Mesodermal cell (in vitro differentiated cells): ENCODE results near the gene FNBP1.

Experiments
- H3K27ac ChIP-seq: 2 replicates; pipeline ENCODE4 v1.7.0; 2013; ENCODE audit warnings: mild to moderate bottlenecking, low read depth, low read length, moderate library complexity; ENCODE audit not compliant: severe bottlenecking
- H3K36me3 ChIP-seq: 2 replicates; pipeline ENCODE4 v1.7.1; 2013; ENCODE audit warnings: mild to moderate bottlenecking, low read length, moderate library complexity; ENCODE audit not compliant: control insufficient read depth, insufficient read depth
- H3K4me1 ChIP-seq: one replicate; pipeline ENCODE4 v1.7.1; 2013; ENCODE audit warnings: mild to moderate bottlenecking, low read length; ENCODE audit not compliant: insufficient read depth, control insufficient read depth, poor library complexity, severe bottlenecking
- H3K4me3 ChIP-seq: 2 replicates; pipeline ENCODE4 v1.7.0; 2013; ENCODE audit warnings: low read length, control low read depth, mild to moderate bottlenecking; ENCODE audit not compliant: insufficient read depth, poor library complexity, severe bottlenecking; ENCODE audit errors: extremely low read depth
- H3K9me3 ChIP-seq: 2 replicates; pipeline ENCODE4 v1.7.1; 2013; ENCODE audit warnings: mild to moderate bottlenecking, low read length, moderate library complexity; ENCODE audit not compliant: control insufficient read depth
- WGBS, 2 experiments: methylation state at CpG; one replicate each; pipeline ENCODE4 v1.1.5; 2013; ENCODE audit warnings: missing lambda C conversion rate in 2 of 2; ENCODE audit not compliant: insufficient coverage in 2 of 2; 5-methylcytosine and 5-hydroxymethylcytosine counted together

FNBP1 gene

DNA sequence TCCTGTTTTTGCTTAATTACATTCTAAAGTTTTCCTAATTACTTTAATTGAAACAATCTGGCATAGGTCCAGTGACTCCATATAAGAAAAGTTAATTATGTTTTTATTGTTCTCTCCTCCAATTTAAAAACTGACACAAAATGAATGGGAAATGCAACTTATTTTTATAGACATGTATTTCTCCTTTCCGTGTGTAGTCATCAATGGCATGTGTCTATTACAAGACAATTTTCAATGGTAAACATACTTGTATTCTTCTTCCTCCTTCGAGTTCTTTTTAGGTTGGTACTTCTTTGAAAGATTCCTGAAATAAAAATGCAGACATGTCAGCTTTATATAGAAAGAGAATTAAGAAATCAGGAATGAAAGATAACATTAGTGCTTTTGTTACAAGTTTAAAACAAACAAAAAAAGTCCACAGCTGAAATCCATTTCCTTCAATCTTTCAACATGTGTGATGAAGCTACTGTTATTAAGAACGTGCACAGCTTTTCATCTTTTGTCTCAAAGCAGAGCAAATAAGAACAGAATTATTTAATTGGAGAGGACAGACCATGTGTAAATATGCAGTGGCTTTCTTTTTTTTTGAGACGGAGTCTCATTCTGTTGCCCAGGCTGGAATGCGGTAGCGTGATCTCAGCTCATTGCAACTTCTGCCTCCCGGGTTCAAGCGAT lies 63.8 kb downstream of the FNBP1 start:
- H3K27ac ChIP-seq, result no peak overlapping the region
- peaks cover 54% of the 10 kb centered on the region for H3K36me3 ChIP-seq
- no peaks in the 10 kb centered on the region for H3K9me3 ChIP-seq
- 98 to 100% methylated on average over 5 to 6 of the region's 8 CpGs for WGBS, 2 experiments
- H3K4me3 ChIP-seq, result no peak overlapping the region
- H3K4me1 ChIP-seq, result no peaks in the 10 kb centered on the region

DNA sequence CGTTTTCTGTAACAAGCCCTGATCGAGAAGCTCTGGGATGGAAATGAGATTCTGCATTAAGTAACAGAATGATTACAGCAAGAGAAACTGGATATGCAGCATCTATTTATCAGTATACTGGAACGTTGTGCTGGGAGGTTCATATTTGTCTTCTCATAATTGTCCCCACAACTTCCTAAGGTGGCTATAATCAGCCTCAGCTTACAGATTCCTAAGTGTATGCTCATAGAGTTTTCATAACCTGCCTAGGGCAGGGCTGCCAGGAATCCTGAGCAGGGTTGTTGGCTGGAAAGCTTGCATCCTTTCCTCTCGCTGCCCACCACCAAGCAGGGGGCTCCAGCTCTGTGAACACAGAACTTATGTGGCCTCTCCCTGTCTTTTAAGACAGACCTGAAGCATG lies 70.2 kb downstream of the FNBP1 start:
- Histone ChIP-seq H3K4me3 (no peak overlapping the region), H3K36me3 (peaks cover 71% of the 10 kb centered on the region), H3K9me3 (no peaks in the 10 kb centered on the region), H3K27ac (no peak overlapping the region), H3K4me1 (peaks cover 10% of the 10 kb centered on the region)
- 86 to 89% methylated on average over 3 of the region's 4 CpGs for WGBS, 2 experiments

- no CpG with 5 or more reads among the region's 4 CpGs for WGBS, 2 experiments
- H3K9me3 ChIP-seq, result no peaks in the 10 kb centered on the region
- no peak overlapping the region for H3K4me3 ChIP-seq
- peak overlapping the region; percentile 68 for H3K27ac ChIP-seq
- peaks cover 53% of the 10 kb centered on the region for H3K36me3 ChIP-seq
- peaks cover 40% of the 10 kb centered on the region for H3K4me1 ChIP-seq
These were observed 74.1 kb downstream of the FNBP1 start for GRCh38 chr9:129968690-129969485.

DNA sequence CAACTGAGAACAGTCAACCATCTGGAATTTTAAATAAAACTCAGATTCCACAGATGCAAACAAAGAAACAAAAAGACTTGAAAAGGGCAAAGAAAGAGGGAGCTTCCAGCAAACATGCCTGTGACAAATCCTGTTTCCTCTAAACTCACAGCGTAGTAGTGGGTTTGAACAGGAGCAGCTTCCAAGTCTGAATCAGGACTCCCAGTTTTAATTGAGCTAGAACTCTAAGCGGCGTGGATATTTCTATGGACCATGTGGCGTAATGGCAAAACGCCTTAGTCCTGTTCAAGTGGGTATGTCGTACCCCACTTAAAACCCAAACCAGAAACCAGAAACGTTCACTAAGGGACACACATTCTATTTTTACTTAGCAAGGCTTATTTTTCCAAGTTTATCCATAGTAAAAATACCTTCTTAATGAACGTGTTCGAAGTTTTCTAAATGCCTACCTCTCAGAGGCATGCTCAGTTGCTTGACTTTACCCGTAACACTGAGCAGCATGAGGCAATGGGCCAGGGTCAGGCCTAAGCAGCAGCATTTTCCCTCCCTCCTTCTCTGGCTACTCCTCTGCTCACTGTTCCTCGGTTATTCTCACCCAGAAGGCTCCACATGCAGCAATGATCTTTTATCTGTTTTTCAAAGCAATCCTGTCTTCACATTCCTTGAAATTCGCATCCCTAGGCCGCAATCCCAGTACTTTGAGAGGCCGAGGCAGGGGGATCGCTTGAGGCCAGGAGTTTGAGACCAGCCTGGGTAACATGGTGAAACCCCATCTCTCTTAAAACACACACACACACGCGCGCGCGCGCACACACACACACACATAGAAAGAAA lies 77.9 kb downstream of the FNBP1 start:
- Histone ChIP-seq H3K9me3 (no peaks in the 10 kb centered on the region), H3K27ac (peak overlapping the region; percentile 96), H3K4me1 (peaks cover 60% of the 10 kb centered on the region), H3K36me3 (peaks cover 36% of the 10 kb centered on the region), H3K4me3 (peak overlapping the region; percentile 3)
- WGBS, 2 experiments, result 62% methylated on average over 11 to 15 of the region's 21 CpGs

GRCh38 chr9:129962889-129963703 lies 79.9 kb downstream of the FNBP1 start:
- Histone ChIP-seq H3K4me1 (peaks cover 50% of the 10 kb centered on the region), H3K36me3 (peaks cover 49% of the 10 kb centered on the region), H3K9me3 (no peaks in the 10 kb centered on the region), H3K4me3 (peak overlapping the region; percentile 9), H3K27ac (peak overlapping the region; percentile 96)
- WGBS, 2 experiments, result 11 to 19% methylated on average over 4 to 7 of the region's 14 CpGs

- peaks cover 50% of the 10 kb centered on the region for H3K4me1 ChIP-seq
- peaks cover 50% of the 10 kb centered on the region for H3K36me3 ChIP-seq
- H3K27ac ChIP-seq, result peak overlapping the region; percentile 96
- no peaks in the 10 kb centered on the region for H3K9me3 ChIP-seq
- WGBS, 2 experiments, result 37% methylated on average over 8 to 9 of the region's 9 CpGs
- peak overlapping the region; percentile 9 for H3K4me3 ChIP-seq
These were observed 80.5 kb downstream of the FNBP1 start for GRCh38 chr9:129962451-129962864.

DNA sequence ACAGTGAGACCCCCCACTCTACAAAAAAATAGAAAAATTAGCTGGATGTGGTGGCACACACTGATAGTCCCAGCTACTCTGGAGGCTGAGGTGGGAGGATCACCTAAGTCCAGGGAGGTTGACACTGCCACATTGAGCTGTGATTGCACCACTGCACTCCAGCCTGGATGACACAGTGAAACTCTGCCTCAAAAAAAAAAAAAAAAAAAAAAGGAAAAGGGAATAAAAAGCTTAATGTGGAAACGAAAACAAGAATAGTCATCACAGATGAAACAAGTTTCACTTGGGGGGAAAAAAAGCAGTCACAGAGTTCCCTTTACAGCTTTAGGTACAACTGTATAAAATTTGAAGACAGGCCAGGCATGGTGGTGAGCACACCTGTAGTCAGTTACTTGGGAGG lies 84.2 kb downstream of the FNBP1 start:
- WGBS, 2 experiments, result 100% methylated on average over 1 of the region's 1 CpG

DNA sequence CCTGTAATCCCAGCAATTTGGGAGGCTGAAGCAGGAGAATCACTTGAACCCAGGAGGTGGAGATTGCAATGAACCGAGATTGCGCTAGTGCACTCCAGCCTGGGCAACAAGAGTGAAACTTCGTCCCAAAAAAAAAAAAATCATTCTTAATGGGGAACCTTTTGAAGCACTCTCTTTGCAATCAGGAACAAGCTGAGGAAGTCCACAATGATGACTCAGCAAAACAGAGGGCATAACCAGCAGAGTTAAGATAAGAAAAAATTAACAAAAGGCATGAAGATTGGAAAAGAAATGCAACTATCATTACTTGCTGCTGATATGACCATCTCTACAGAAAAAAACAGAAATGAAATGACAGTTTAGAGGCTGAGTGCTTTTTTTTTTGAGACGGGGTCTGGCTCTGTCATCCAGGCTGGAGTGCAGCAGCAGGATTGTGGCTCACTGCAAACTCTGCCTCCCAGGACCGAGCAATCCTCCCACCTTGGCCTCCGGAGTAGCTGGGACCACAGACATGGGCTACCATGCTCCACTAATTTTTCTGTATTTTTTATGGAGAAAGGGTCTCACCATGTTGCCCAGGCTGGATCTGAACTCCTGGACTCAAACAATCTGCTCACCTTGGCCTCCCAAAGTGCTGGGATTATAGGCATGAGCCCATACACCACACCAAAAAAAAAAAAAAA lies 88.0 kb downstream of the FNBP1 start:
- Histone ChIP-seq H3K27ac (peak overlapping the region; percentile 73), H3K9me3 (no peaks in the 10 kb centered on the region), H3K36me3 (peaks cover 64% of the 10 kb centered on the region), H3K4me3 (no peak overlapping the region), H3K4me1 (peaks cover 23% of the 10 kb centered on the region)
- WGBS, 2 experiments, result 80 to 100% methylated on average over 4 of the region's 6 CpGs

More for the DNA sequence above, 84.2 kb downstream of the FNBP1 start:
- peaks cover 41% of the 10 kb centered on the region for H3K4me1 ChIP-seq
- peaks cover 53% of the 10 kb centered on the region for H3K36me3 ChIP-seq
- no peak overlapping the region for H3K27ac ChIP-seq
- H3K4me3 ChIP-seq, result no peak overlapping the region
- H3K9me3 ChIP-seq, result no peaks in the 10 kb centered on the region

GRCh38 chr9:129953736-129954135 lies 89.3 kb downstream of the FNBP1 start:
- peaks cover 64% of the 10 kb centered on the region for H3K36me3 ChIP-seq
- H3K4me1 ChIP-seq, result peaks cover 23% of the 10 kb centered on the region
- H3K4me3 ChIP-seq, result no peak overlapping the region
- no peaks in the 10 kb centered on the region for H3K9me3 ChIP-seq
- WGBS, 2 experiments, result no CpG with 5 or more reads among the region's 1 CpG
- no peak overlapping the region for H3K27ac ChIP-seq
